ENCODE measurements around the gene IFT22.
"Not testable (repeated sequence)": the region's sequence is repeated elsewhere in the genome, so short reads cannot be mapped to it uniquely, and the experiment has no call there.

The IFT22 gene

DNA sequence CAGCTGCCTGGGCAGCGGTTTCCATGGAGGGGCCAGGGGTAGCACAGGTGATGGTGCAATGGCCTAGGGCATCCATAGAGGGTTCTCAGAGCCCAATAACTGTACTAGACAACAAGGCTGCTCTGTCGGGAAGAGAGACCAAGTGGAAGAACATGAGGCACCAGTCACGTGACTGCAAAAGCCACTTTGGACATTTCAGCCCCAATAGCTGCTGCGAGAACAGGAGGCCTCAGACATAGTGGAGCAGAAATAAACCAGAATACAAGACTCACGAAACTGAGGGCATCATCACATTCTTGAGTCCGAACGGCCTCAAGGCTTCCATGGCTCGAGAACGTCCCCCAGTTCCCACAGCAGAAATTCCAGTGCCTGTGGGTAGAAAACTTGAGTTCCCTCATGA is 44.5 kb downstream of the IFT22 start:
- no peak for DNase-seq (ENCODE audit: low read depth)

DNA sequence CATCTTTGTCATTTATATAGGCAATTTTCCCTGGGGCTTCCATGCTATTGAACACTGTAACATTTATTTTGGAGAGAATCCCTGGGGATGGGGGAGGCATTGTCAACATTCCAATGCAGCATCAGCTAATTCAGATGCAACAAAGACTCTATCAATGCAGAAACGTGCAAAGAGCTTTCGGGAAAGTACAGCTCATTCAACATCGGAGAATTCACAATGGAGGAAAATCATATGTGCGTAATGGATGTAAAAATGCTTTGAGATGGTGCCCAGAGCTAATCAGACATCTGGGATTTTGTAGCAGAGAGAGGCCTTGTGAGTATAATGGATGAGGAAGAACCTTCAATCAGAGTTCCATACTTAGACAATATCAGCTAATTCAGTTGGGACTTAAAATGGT is 48.4 kb downstream of the IFT22 start:
- DNase-seq (ENCODE audit: low read depth): no peak

GRCh38 chr7:101271021-101271420 is 50.6 kb downstream of the IFT22 start:
- no peak for DNase-seq (ENCODE audit: low read depth)

- no peak for DNase-seq (ENCODE audit: low read depth)
Observed at GRCh38 chr7:101269664-101270063, 51.9 kb downstream of the IFT22 start.

GRCh38 chr7:101265622-101266516 is 55.7 kb downstream of the IFT22 start:
- DNase-seq (ENCODE audit: low read depth): no peak

- DNase-seq (ENCODE audit: low read depth): not testable (repeated sequence)
Observed at GRCh38 chr7:101264102-101264706, 57.4 kb downstream of the IFT22 start.
